Adipocyte (in vitro differentiated cells): Measurements from ENCODE around the gene KNOP1.

Experiments
- DNase-seq: peaks from one replicate; pipeline ENCODE4 v3.0.0-alpha.2; 2015; ENCODE audit warnings: low read depth
- H3K27me3 ChIP-seq: replicated peaks from 2 replicates; pipeline ENCODE4 v1.7.0; 2013; ENCODE audit warnings: mild to moderate bottlenecking, low read length, moderate library complexity; ENCODE audit not compliant: control insufficient read depth, insufficient read depth
- H3K36me3 ChIP-seq: 2 replicates; pipeline ENCODE4 v1.7.0; 2013; ENCODE audit warnings: low read length, mild to moderate bottlenecking, moderate library complexity; ENCODE audit not compliant: control insufficient read depth, insufficient read depth, severe bottlenecking
- H3K4me1 ChIP-seq: 2 replicates; pipeline ENCODE4 v1.7.0; 2013; ENCODE audit warnings: mild to moderate bottlenecking, low read length, moderate library complexity; ENCODE audit not compliant: control insufficient read depth, insufficient read depth
- H3K4me3 ChIP-seq: 2 replicates; pipeline ENCODE4 v1.7.0; 2013; ENCODE audit warnings: mild to moderate bottlenecking, low read length, moderate library complexity
- H3K9ac ChIP-seq: 2 replicates; pipeline ENCODE4 v1.7.0; 2013; ENCODE audit warnings: mild to moderate bottlenecking, low read length, moderate library complexity
- H3K9me3 ChIP-seq: 2 replicates; pipeline ENCODE4 v1.7.0; 2013; ENCODE audit warnings: mild to moderate bottlenecking, low read length, moderate library complexity; ENCODE audit not compliant: control insufficient read depth

KNOP1 gene

DNA sequence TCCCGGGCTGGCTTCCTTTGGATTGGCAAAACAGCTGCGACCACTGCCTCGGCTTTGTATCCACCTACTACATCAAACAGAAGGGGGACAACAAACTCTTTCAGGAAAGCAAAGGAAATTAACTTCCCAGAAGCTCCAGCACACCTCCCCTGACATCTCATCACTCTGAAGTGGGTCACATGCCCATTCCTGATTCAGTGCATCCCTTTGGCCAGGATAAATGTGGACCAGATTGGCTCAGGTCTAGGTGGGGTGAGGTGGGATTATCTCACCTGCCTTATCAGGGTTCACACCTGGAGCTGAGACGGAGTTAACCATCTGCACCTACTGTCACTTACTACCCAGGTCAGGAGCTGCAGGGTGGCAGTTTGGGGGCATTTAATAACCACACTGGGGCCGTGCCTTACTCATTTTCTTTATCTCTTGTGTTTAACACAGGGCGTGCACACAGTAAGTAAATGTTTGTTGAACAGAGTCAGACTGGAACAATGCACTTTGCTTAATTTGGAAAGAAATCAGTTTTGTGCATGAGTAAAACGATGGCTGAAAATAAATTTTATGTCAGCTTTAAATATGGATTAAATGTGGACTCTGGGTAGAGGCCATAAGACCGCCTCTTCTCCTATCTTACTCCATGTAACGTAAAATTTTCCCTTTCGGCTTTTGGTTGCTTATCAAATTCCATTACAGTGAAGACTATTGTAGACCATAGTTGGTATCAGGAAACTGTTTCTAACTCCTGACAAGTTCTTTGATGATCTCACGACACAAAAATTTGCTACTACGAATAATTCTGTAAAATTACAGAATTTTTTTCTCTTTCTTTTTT, 36.0 kb upstream of the KNOP1 start:
- H3K4me1 ChIP-seq = peaks cover 18% of the 10 kb centered on the region
- H3K4me3 ChIP-seq = peak overlapping the region; percentile 3
- no peaks in the 10 kb centered on the region for H3K27me3 ChIP-seq
- DNase-seq = peak; percentile 21
- H3K36me3 ChIP-seq = no peaks in the 10 kb centered on the region
- peak overlapping the region; percentile 6 for H3K9ac ChIP-seq
- no peaks in the 10 kb centered on the region for H3K9me3 ChIP-seq

DNA sequence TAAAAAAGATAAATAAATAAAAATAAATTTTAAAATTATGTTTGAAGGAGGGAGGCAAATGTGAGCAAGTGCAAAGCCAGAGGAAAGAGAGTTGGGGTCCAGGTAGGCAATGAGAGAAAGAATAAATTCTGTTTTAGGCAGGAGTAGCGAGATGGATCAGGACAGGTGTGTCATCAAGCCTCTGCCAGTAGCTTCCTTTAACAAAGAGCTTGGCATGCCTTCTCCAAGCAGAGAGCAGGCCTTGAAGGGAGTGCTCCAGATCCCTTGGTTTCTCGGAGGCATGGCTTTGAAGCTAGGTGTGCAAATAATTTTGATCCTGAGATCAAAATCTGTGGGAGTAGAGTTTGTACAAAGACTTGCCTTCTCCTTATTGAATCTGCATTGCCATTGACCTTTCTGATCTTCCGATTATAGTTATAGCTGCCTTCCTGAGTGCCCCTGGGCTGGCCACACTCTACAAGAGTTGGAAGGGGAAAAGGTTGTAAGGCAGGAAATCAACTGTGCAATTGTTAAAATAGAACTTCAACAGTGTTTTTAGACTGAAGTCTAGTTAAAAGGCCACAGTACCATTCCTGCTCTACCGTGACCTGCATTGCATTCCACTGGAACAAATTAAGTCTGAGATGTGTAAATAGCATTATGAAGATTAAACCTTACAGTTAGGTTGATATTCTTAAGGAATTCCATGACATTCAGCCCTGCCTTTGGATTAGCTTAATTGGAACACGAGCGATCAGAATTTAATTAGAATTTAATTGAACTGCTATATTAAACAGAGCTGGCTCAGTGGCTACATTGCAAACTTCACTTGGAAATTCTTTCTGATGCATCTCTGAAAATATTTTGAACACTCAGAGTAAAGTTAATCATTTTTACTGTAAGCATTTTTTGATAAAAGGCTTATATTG, 33.7 kb upstream of the KNOP1 start:
- no peak for DNase-seq
- peaks cover 25% of the 10 kb centered on the region for H3K4me1 ChIP-seq
- no peaks in the 10 kb centered on the region for H3K27me3 ChIP-seq
- no peaks in the 10 kb centered on the region for H3K36me3 ChIP-seq
- no peak overlapping the region for H3K9ac ChIP-seq
- H3K9me3 ChIP-seq = no peaks in the 10 kb centered on the region
- H3K4me3 ChIP-seq = no peak overlapping the region

DNA sequence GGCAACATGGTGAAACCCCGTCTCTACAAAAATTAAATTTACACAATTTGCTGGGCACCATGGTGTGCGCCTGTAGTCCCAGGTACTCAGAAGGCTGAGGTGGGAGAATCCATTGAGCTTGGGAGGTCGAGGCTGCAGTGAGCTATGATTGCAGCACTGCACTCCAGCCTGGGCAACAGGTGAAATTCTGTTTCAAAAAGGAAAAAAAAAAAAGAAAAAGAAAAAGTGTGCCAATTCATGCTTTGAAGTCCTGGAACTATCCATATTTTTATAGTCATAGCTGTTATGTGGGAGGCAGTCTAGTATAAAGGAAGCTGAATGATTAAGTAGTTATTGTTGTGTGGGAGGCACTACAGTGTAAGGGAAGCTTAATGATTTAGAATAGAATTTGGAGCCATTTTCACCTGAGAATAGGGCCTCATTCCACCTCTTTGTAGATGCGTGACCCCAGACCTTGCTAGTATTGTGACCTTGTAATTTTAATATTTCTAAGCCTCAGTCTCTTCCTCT, 31.6 kb upstream of the KNOP1 start:
- Histone ChIP-seq H3K27me3 (no peaks in the 10 kb centered on the region), H3K4me3 (no peak overlapping the region), H3K9ac (no peak overlapping the region), H3K9me3 (no peaks in the 10 kb centered on the region), H3K36me3 (no peaks in the 10 kb centered on the region), H3K4me1 (peaks cover 30% of the 10 kb centered on the region)
- no peak for DNase-seq

DNA sequence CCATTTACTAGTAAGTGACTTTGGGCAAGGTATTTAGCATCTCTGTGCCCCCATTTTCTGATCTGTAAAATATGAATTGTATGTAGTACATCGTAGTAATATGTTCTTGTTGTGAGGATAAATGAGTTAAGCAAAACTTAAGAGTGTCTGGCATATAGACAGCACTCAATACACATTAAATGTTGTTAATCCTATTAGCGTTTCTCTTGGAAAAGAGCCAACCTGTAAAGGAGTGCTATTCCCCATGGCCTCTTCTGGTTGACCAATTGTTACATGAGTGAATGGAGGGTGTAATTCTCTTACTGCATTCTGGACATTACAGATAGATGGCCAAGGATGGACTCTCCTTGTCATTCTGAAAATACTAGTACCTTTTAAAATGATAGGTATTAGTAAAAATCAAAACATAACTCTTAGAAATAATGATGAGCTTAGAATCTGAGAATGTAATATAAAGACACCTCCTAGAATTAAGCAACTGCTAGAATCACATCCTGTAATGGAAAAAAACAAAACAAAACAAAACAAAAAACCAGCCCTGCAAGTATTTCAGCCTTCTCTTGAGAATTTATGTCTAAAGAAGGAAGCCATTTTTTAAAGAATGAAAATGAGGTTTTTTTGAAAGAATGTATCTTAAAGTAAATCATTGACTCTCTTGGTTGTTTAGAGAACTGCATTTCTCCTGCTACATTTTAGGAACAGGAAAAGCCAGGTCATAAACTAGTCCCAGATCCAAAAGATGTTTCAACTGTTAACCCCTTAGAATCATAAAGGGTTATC, 30.6 kb upstream of the KNOP1 start:
- peak; percentile 7 for DNase-seq

DNA sequence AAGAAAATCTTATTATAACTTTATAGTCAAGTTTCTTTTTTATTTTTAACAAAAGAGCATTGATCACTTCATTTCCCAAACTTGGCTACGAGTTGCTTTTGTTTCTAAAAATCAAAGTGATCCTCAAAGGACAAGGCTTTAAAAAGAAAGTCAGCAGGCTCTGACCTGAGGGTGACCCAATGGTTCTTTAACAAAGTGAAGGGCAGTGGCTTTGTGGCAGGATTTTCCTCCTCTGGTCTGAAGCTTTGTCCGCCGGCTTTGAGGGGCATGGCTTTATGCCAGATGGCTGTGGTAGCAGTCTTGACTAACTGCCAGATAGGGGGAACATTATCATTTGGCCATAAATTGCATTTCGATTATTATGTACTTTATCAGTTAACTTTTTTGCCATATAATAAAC, 28.5 kb upstream of the KNOP1 start:
- H3K27me3 ChIP-seq = no peaks in the 10 kb centered on the region
- DNase-seq = no peak
- H3K4me1 ChIP-seq = peaks cover 16% of the 10 kb centered on the region
- H3K36me3 ChIP-seq = no peaks in the 10 kb centered on the region
- no peak overlapping the region for H3K4me3 ChIP-seq
- H3K9me3 ChIP-seq = no peaks in the 10 kb centered on the region
- no peak overlapping the region for H3K9ac ChIP-seq

More for the DNA sequence above, 30.6 kb upstream of the KNOP1 start:
- Histone ChIP-seq H3K9me3 (no peaks in the 10 kb centered on the region), H3K27me3 (no peaks in the 10 kb centered on the region), H3K9ac (no peak overlapping the region), H3K4me1 (peaks cover 20% of the 10 kb centered on the region), H3K4me3 (no peak overlapping the region), H3K36me3 (no peaks in the 10 kb centered on the region)

DNA sequence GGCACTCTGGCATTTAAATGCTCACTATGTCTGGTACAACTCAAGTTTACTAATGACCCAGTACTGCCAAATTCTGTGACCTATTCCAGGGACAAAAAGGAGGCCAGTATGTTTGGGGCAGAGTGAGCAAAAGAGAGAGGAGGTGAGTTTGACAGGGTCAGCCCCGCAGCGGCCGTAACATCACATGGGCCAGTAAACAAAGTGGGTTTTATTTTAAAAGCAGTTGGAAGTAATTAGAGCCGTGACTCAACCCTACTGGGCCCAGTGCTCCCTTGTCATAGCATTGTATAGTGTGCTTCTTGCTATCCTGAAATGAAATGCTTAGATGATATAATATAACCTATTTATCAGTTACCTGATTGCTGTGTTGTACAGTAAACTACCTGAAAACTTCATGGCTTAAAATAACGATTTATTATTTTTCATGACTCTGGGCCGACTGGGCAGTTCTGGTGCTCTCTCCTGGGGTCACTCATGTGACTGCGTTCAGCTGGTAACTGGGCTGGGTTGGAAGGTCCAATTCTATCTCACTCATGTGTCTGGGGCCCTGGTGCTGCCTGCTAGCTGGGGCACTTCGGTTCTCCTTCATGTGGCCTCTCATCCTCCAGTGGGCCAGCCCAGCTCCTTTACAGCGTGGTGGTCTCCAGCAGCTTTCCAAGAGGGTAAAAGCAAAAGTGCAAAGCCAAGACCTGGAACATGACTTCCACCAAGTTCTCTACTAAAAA, 27.4 kb upstream of the KNOP1 start:
- no peak overlapping the region for H3K9ac ChIP-seq
- no peaks in the 10 kb centered on the region for H3K9me3 ChIP-seq
- H3K4me1 ChIP-seq = peaks cover 16% of the 10 kb centered on the region
- peak; percentile 45 for DNase-seq
- no peak overlapping the region for H3K4me3 ChIP-seq
- no peaks in the 10 kb centered on the region for H3K36me3 ChIP-seq
- H3K27me3 ChIP-seq = no peaks in the 10 kb centered on the region

DNA sequence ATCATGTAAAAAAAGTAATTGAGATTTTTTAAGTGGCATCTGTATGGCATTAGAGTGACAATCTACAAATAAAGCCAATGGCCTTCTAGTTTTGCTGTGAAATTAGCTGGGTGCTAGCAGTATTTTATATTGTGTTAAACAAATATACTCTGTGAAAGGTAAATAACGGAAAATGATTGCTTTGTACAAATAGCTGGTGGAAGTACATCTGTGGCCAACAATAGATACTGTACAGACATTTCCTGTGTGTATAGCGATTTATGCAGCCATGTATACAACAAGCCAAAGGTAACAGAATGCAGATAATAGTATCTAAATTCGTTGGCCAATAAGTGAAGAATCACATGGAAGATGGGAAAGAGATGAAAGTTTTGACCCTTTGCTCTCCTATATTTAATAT, 26.6 kb upstream of the KNOP1 start:
- no peak overlapping the region for H3K9ac ChIP-seq
- H3K36me3 ChIP-seq = peaks cover 6% of the 10 kb centered on the region
- DNase-seq = no peak

GRCh38 chr16:19743816-19744159, 25.8 kb upstream of the KNOP1 start:
- Histone ChIP-seq H3K9ac (no peak overlapping the region), H3K9me3 (no peaks in the 10 kb centered on the region), H3K27me3 (no peaks in the 10 kb centered on the region), H3K36me3 (peaks cover 6% of the 10 kb centered on the region), H3K4me1 (peaks cover 11% of the 10 kb centered on the region), H3K4me3 (no peak overlapping the region)
- no peak for DNase-seq

More for the DNA sequence above, 26.6 kb upstream of the KNOP1 start:
- Histone ChIP-seq H3K9me3 (no peaks in the 10 kb centered on the region), H3K4me3 (no peak overlapping the region), H3K4me1 (peaks cover 16% of the 10 kb centered on the region), H3K27me3 (no peaks in the 10 kb centered on the region)

DNA sequence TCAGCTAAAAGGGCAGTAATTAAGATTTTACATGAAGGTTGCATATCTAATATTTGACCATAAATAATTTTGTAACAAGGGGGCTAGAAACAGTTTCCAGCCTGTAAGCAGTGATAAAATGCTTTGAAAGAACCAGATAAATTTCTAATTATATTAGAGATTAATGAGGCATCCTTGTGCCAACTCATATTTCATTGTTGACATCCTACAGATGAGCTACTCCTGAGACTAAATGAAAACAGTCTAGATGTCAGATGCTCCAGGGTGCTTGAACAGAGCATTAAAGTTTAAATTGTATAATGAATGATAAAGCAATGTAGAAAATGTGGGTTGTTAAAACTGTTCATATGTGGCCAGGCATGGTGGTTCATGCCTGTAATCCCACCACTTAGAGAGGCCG, 23.3 kb upstream of the KNOP1 start:
- Histone ChIP-seq H3K4me1 (peaks cover 7% of the 10 kb centered on the region), H3K9me3 (no peaks in the 10 kb centered on the region), H3K36me3 (peaks cover 7% of the 10 kb centered on the region), H3K9ac (no peak overlapping the region), H3K4me3 (no peak overlapping the region), H3K27me3 (no peaks in the 10 kb centered on the region)
- no peak for DNase-seq

DNA sequence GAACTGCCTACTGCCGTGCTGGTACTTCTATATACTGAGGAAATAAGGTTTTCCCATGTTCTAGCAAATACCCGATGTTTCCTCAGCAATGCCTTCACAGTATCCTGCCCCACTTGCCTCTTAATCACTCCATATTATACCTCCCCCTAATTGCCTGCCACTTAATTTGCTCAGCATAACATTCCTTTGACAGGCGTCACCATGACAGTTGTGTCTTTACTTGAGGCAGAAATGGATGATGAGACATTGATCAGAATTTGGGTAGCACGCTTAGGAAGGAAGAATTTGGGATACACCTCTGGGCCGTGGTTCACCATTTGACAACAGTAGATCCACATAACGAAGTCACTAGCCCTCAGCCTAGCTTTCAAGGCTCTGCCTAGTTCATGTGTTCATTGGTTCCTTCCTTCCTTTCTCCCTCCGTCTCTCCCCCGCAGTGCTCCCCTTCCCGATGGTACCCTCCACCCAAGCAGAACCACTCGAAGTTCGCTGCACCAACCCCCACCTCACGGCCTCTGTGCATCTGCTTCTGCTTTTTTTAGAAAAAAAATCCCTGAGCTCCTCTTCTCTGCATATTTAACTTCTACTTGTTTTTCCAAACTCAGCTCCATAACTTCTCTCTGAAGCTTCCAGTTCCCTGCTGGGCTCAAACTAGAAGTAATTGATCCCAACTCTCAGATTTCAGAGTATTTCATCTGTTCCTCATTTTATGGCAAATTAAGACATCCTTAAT, 19.4 kb upstream of the KNOP1 start:
- peaks cover 26% of the 10 kb centered on the region for H3K36me3 ChIP-seq
- H3K4me3 ChIP-seq = no peak overlapping the region
- no peak for DNase-seq

More for the DNA sequence above, 19.4 kb upstream of the KNOP1 start:
- no peaks in the 10 kb centered on the region for H3K4me1 ChIP-seq
- H3K27me3 ChIP-seq = no peaks in the 10 kb centered on the region
- no peaks in the 10 kb centered on the region for H3K9me3 ChIP-seq
- no peak overlapping the region for H3K9ac ChIP-seq
